Breast epithelium (tissue), 3 donors: Measurements from ENCODE around the gene ZNF221.

Experiments used
- CTCF ChIP-seq, 3 donors: fragments of 450-650 bp; IDR thresholded peaks; one replicate each; pipeline ENCODE4 v1.5.1; 2016 to 2017; ENCODE audit warnings: antibody characterized with exemption in 3 of 3, mild to moderate bottlenecking in 3 of 3, moderate library complexity in 3 of 3
- POLR2AphosphoS5 ChIP-seq, 3 donors: sonication (generic); formaldehyde crosslinking; IDR thresholded peaks; one replicate each; pipeline ENCODE4 v1.6.1; 2017; ENCODE audit warnings: antibody characterized with exemption in 3 of 3

GRCh38 chr19:43906774-43907173, 44.3 kb upstream of the ZNF221 start:
- no peak for TF ChIP-seq CTCF (IDR thresholded peaks at IDR 0.05)
- TF ChIP-seq POLR2AphosphoS5 (IDR thresholded peaks at IDR 0.05): no peak
